IMR-90 (cell line): ENCODE data around the gene EXOC3L4. TPM values are rescaled to one million over a fixed set of nuclear protein-coding genes. Genes with fewer than 3 reads are reported as not detected.
A peak's percentile ranks its signal among the peaks of the same experiment; 100 is the strongest.

Source experiments
- ATAC-seq: fragments of 200-7000 bp; cut with Tn5 transposase; 2 replicates; pipeline ENCODE4 v1.9.1; 2020; ENCODE audit warnings: low read depth, mild to moderate bottlenecking, moderate library complexity
- BruUV-seq: library from RNA; stranded (reverse); fragments of 400-500 nt; replicated peaks from 2 replicates; lab custom pipeline; 2021; lab: Mats Ljungman, UMichigan
- CTCF ChIA-PET: fragments of 300-600 bp; formaldehyde crosslinking; extraction: SDS; loops from one replicate; lab custom pipeline; 2021; ENCODE audit warnings: antibody characterized with exemption; lab: Yijun Ruan, JAX
- POLR2A ChIA-PET: fragments of 300-600 bp; sonication (Branson Sonifier 250); formaldehyde crosslinking; loops from one replicate; lab custom pipeline; 2022; ENCODE audit warnings: antibody characterized with exemption; ENCODE audit not compliant: unreplicated experiment; lab: Charles Lee
- DNase-seq: peaks from one replicate; pipeline ENCODE4 v3.0.0; 2013
- H2AFZ ChIP-seq: replicated peaks from 2 replicates; pipeline ENCODE3; 2013; ENCODE audit warnings: low read length, mild to moderate bottlenecking; ENCODE audit not compliant: poor library complexity
- H2AK5ac ChIP-seq: 2 replicates; pipeline ENCODE4 v1.6.1; 2013; ENCODE audit warnings: low read depth, low read length, inconsistent platforms
- H2AK9ac ChIP-seq: replicated peaks from 2 replicates; pipeline ENCODE3; 2013; ENCODE audit warnings: mild to moderate bottlenecking, low read depth, low read length, moderate library complexity; ENCODE audit not compliant: poor library complexity
- H2BK120ac ChIP-seq: 2 replicates; pipeline ENCODE4 v1.6.1; 2013; ENCODE audit warnings: low read depth, low read length, inconsistent platforms
- H2BK15ac ChIP-seq: 3 replicates; pipeline ENCODE4 v1.6.1; 2013; ENCODE audit warnings: low read depth, low read length, inconsistent platforms
- H2BK20ac ChIP-seq: 2 replicates; pipeline ENCODE4 v1.6.1; 2013; ENCODE audit warnings: low read depth, mild to moderate bottlenecking, inconsistent platforms, low read length, moderate library complexity
- H2BK5ac ChIP-seq: 2 replicates; pipeline ENCODE4 v1.6.1; 2013; ENCODE audit warnings: mild to moderate bottlenecking, low read depth, low read length, inconsistent platforms; ENCODE audit not compliant: poor library complexity, severe bottlenecking
- H3K14ac ChIP-seq: replicated peaks from 2 replicates; pipeline ENCODE4 v1.6.1; 2013; ENCODE audit warnings: low read depth, low read length, inconsistent platforms
- H3K18ac ChIP-seq: 2 replicates; pipeline ENCODE4 v1.6.1; 2013; ENCODE audit warnings: low read depth, low read length, control low read depth
- H3K23ac ChIP-seq: 2 replicates; pipeline ENCODE4 v1.6.1; 2013; ENCODE audit warnings: low read depth, low read length, inconsistent platforms
- H3K27ac ChIP-seq: 2 replicates; pipeline ENCODE4 v1.5.1; 2013; ENCODE audit warnings: mild to moderate bottlenecking, control low read depth, low read length; ENCODE audit not compliant: insufficient read depth
- H3K27me3 ChIP-seq: 2 replicates; pipeline ENCODE4 v1.6.1; 2013; ENCODE audit warnings: low read length; ENCODE audit not compliant: control insufficient read depth, insufficient read depth
- H3K36me3 ChIP-seq: 2 replicates; pipeline ENCODE4 v1.6.1; 2013; ENCODE audit warnings: low read length, mixed read lengths; ENCODE audit not compliant: control insufficient read depth, insufficient read depth
- H3K4ac ChIP-seq: 2 replicates; pipeline ENCODE4 v1.6.1; 2013; ENCODE audit warnings: low read depth, low read length, inconsistent platforms
- H3K4me1 ChIP-seq: 2 replicates; pipeline ENCODE4 v1.6.1; 2013; ENCODE audit warnings: low read length, mixed read lengths; ENCODE audit not compliant: control insufficient read depth, insufficient read depth
- H3K4me2 ChIP-seq: 2 replicates; pipeline ENCODE4 v1.6.1; 2013; ENCODE audit warnings: low read depth, mild to moderate bottlenecking, control low read depth, low read length, moderate library complexity
- H3K4me3 ChIP-seq: 2 replicates; pipeline ENCODE4 v1.5.1; 2013; ENCODE audit warnings: low read depth, mild to moderate bottlenecking, control low read depth, low read length, moderate library complexity; ENCODE audit not compliant: insufficient read depth
- H3K56ac ChIP-seq: 2 replicates; pipeline ENCODE4 v1.6.1; 2013; ENCODE audit warnings: low read length, inconsistent platforms; ENCODE audit not compliant: insufficient read depth; ENCODE audit errors: extremely low read depth
- H3K79me1 ChIP-seq, 2 experiments: 2 replicates each; pipeline ENCODE4 v1.6.1; 2013; ENCODE audit warnings: low read length in 2 of 2, inconsistent platforms in 1 of 2, low read depth in 1 of 2
- H3K9ac ChIP-seq: 2 replicates; pipeline ENCODE4 v1.6.1; 2013; ENCODE audit warnings: low read depth, low read length, control low read depth
- H3K9me1 ChIP-seq: 2 replicates; pipeline ENCODE4 v1.6.1; 2013; ENCODE audit warnings: low read length, inconsistent platforms; ENCODE audit not compliant: insufficient read depth
- H3K9me3 ChIP-seq: 2 replicates; pipeline ENCODE4 v1.6.1; 2013; ENCODE audit warnings: low read length; ENCODE audit not compliant: control insufficient read depth, insufficient read depth
- H4K20me1 ChIP-seq: 2 replicates; pipeline ENCODE4 v1.6.1; 2013; ENCODE audit warnings: low read length, inconsistent platforms; ENCODE audit not compliant: insufficient read depth
- H4K5ac ChIP-seq: 2 replicates; pipeline ENCODE4 v1.6.1; 2013; ENCODE audit warnings: mild to moderate bottlenecking, low read depth, low read length, control low read depth
- H4K8ac ChIP-seq, 2 experiments: 2 replicates each; pipeline ENCODE4 v1.6.1; 2013; ENCODE audit warnings: low read depth in 2 of 2, low read length in 2 of 2, control low read depth in 1 of 2, inconsistent platforms in 1 of 2
- H4K91ac ChIP-seq: 2 replicates; pipeline ENCODE4 v1.6.1; 2013; ENCODE audit warnings: low read depth, low read length, inconsistent platforms; ENCODE audit not compliant: insufficient read depth
- CTCF ChIP-seq: conservative IDR thresholded peaks from 2 replicates; pipeline ENCODE4 v1.5.1; 2012; ENCODE audit warnings: mild to moderate bottlenecking, low read depth, low read length, improper control_type of control experiment
- ELK1 ChIP-seq: fragments of 150-350 bp; IDR thresholded peaks from 2 replicates; pipeline ENCODE4 v1.6.1; 2016; ENCODE audit warnings: low read depth, mild to moderate bottlenecking, low read length, moderate library complexity, borderline replicate concordance
- FOS ChIP-seq: fragments of 150-350 bp; IDR thresholded peaks from 2 replicates; pipeline ENCODE4 v1.6.1; 2016; ENCODE audit warnings: low read depth, low read length
- MAFK ChIP-seq: IDR thresholded peaks from 2 replicates; pipeline ENCODE4 v1.6.1; 2012; ENCODE audit warnings: low read depth, low read length, improper control_type of control experiment
- MAZ ChIP-seq: IDR thresholded peaks from 2 replicates; pipeline ENCODE4 v1.6.1; 2012; ENCODE audit warnings: low read depth, mild to moderate bottlenecking, low read length, improper control_type of control experiment, moderate library complexity, borderline replicate concordance
- NFE2L2 ChIP-seq: fragments of 150-350 bp; IDR thresholded peaks from 2 replicates; pipeline ENCODE4 v1.6.1; 2016; ENCODE audit warnings: low read depth, mild to moderate bottlenecking, low read length
- RAD21 ChIP-seq: IDR thresholded peaks from 2 replicates; pipeline ENCODE4 v1.6.1; 2012; ENCODE audit warnings: low read length, improper control_type of control experiment
- RCOR1 ChIP-seq: IDR thresholded peaks from 2 replicates; pipeline ENCODE4 v1.6.1; 2012; ENCODE audit warnings: mild to moderate bottlenecking, low read length, improper control_type of control experiment; ENCODE audit not compliant: insufficient replicate concordance
- SMC3 ChIP-seq: fragments of 150-350 bp; IDR thresholded peaks from 2 replicates; pipeline ENCODE4 v1.6.1; 2016; ENCODE audit warnings: low read depth, mild to moderate bottlenecking, antibody characterized with exemption, low read length, moderate library complexity
- WGBS, 2 experiments: methylation state at CpG; one replicate each; pipeline versions ENCODE4 v1.1.5 to v1.1.7; 2013; ENCODE audit warnings: missing lambda C conversion rate in 2 of 2; ENCODE audit not compliant: insufficient read length in 1 of 2; ENCODE audit errors: extremely low coverage in 2 of 2; 5-methylcytosine and 5-hydroxymethylcytosine counted together
- dilution Hi-C: fragments of 300-500 bp; cut with HindIII; formaldehyde crosslinking; loops from one replicate; pipeline ENCODE4 v1.14.3; 2018; ENCODE audit warnings: low sequenced_read_pairs; ENCODE audit not compliant: unreplicated experiment
- in situ Hi-C: fragments of 300-500 bp; cut with MboI; formaldehyde crosslinking; loops from 3 replicates; pipeline ENCODE4 v1.14.3; 2019; ENCODE audit warnings: low sequenced_read_pairs, inconsistent platforms, mixed read lengths
- intact Hi-C: fragments of 100-400 bp; cut with micrococcal nuclease; formaldehyde crosslinking; loops from 2 replicates; pipeline ENCODE4 v1.10.0; 2022
- polyA plus RNA-seq, 3 experiments: library from polyadenylated mRNA; depleted of rRNA; stranded (reverse); fragments of >200 nt; gene quantifications; 2 replicates each; pipeline ENCODE4 v1.2.3, GENCODE V29; 2012; ENCODE audit warnings: low replicate concordance in 1 of 3
- total RNA-seq: library from RNA; depleted of rRNA; stranded (reverse); fragments of >200 nt; gene quantifications from 2 replicates; pipeline ENCODE4 v1.2.3, GENCODE V29; 2012

EXOC3L4 gene
- total and polyA plus RNA-seq, 2 of the 4 experiments (the other 2 are of a cell fraction): not detected

GRCh38 chr14:103136388-103137271 lies 42.1 kb downstream of the EXOC3L4 start:
- peak; percentile 97 for ATAC-seq
- peak; percentile 95 for TF ChIP-seq MAFK
- TF ChIP-seq FOS: peak; percentile 55
- TF ChIP-seq NFE2L2: peak; percentile 65; the same call in 1 of the 2 replicates
- TF ChIP-seq RCOR1: no peak
- TF ChIP-seq MAZ: peak; percentile 55; the same call in 1 of the 2 replicates
- no peak for TF ChIP-seq SMC3
- TF ChIP-seq RAD21: no peak
- 0 out of 2 replicates have a peak, but pooled peaks have one; percentile 7 for TF ChIP-seq CTCF
- TF ChIP-seq ELK1: no peak

More at GRCh38 chr14:103136388-103137271, 42.1 kb downstream of the EXOC3L4 start:
- Histone ChIP-seq H2AK9ac (peak overlapping the region; percentile 18), H3K4ac (peak overlapping the region; percentile 83), H2BK20ac (peak overlapping the region; percentile 58; the same call in 1 of the 2 replicates), H2BK120ac (peak overlapping the region; percentile 87), H4K20me1 (no peaks in the 10 kb centered on the region), H2AK5ac (peak overlapping the region; percentile 59), H3K4me3 (no peak overlapping the region), H3K27me3 (no peaks in the 10 kb centered on the region; the same call in 1 of the 2 replicates), H3K4me2 (no peak overlapping the region), H3K79me1 (no peaks in the 10 kb centered on the region), H4K5ac (peak overlapping the region; percentile 85), H3K27ac (peak overlapping the region; percentile 35), H3K18ac (peak overlapping the region; percentile 42), H3K9ac (peak overlapping the region; percentile 12; the same call in 1 of the 2 replicates), H4K8ac (peak overlapping the region; percentile 29 to 92), H3K23ac (peak overlapping the region; percentile 1; the same call in 1 of the 2 replicates), H3K56ac (no peak overlapping the region; the same call in 1 of the 2 replicates), H3K4me1 (peaks cover 8% of the 10 kb centered on the region), H2BK5ac (peak overlapping the region; percentile 57), H3K9me3 (no peaks in the 10 kb centered on the region), H4K91ac (peak overlapping the region; percentile 37), H3K14ac (peak overlapping the region; percentile 62), H2BK15ac (peak overlapping the region; percentile 36; the same call in 1 of the 3 replicates), H2AFZ (peak overlapping the region; percentile 87), H3K9me1 (peaks cover 8% of the 10 kb centered on the region), H3K36me3 (no peaks in the 10 kb centered on the region)
- 54% methylated on average over 11 of the region's 20 CpGs; no CpG with 5 or more reads in 1 of the 2 experiments for WGBS, 2 experiments
- POLR2A ChIA-PET: no interaction called here
- BruUV-seq: no TSS peak
- intact Hi-C loops: no loop called here
- dilution Hi-C loops: no loop called here
- CTCF ChIA-PET: interaction anchor here (1.3 kb wide), 1 partner anchor 32 kb away, joined by 5 read pairs; no protein-coding TSS in a partner anchor
- DNase-seq: peak; percentile 73
- in situ Hi-C loops: no loop called here
